ENCODE results near the gene PRAC1.

PRAC1 gene

DNA sequence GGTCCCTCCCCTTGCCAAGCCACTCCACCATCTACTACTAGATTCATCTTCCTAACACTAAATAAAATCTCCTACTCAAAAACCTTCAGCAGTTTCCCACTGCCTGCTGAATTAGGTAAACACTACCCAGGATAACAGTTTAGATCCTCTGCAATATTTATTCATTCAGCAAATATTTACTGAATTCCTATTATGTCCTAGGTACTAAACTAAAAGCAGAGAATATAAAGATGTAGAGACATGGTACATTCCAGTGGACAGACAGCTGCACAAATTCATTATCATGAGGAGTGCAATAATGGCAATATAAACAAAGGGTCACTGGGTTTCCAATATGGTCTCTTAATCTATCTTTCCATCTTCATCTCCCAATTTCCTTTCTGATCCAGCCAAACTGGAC is 37.0 kb upstream of the PRAC1 start:
- TF ChIP-seq OSR1 (CRISPR knock-in tag; IDR thresholded peaks at IDR 0.05) (no peak), ESRRG (CRISPR knock-in tag; IDR thresholded peaks at IDR 0.05) (no peak)
- ATAC-seq, result no peak

DNA sequence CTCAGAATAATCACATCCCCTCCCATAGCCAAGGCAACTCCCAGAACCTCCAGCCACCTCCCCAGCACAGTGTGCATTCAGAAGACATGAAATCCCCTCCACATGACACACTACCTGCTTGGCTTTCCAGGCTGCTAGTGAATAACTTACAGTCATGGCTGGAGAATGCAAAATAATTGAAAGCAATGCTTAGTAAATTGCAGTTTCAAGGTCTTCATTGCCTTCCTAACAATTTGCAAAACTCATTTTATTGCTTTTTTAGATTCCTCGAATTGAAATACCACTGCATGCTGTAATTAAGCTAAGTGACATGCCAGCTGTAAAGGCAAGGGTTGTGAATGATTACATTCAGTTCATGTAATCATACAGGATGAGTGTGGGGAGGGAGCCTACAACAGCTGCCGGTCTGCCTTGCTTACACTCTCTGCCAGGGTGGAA is 35.2 kb upstream of the PRAC1 start:
- ATAC-seq, result no peak
- TF ChIP-seq RARB (CRISPR knock-in tag; IDR thresholded peaks at IDR 0.05) (no peak), TOX (CRISPR knock-in tag; IDR thresholded peaks at IDR 0.05; ENCODE audit: borderline replicate concordance) (no peak), ESRRG (CRISPR knock-in tag; IDR thresholded peaks at IDR 0.05) (no peak), PPARA (CRISPR knock-in tag; IDR thresholded peaks at IDR 0.05; ENCODE audit: borderline replicate concordance) (no peak)
- TF ChIP-seq, protein P1, sequence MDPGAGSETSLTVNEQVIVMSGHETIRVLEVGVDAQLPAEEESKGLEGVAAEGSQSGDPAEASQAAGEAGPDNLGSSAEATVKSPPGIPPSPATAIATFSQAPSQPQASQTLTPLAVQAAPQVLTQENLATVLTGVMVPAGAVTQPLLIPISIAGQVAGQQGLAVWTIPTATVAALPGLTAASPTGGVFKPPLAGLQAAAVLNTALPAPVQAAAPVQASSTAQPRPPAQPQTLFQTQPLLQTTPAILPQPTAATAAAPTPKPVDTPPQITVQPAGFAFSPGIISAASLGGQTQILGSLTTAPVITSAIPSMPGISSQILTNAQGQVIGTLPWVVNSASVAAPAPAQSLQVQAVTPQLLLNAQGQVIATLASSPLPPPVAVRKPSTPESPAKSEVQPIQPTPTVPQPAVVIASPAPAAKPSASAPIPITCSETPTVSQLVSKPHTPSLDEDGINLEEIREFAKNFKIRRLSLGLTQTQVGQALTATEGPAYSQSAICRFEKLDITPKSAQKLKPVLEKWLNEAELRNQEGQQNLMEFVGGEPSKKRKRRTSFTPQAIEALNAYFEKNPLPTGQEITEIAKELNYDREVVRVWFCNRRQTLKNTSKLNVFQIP (CRISPR knock-in tag; IDR thresholded peaks at IDR 0.05; ENCODE audit: borderline replicate concordance, low read depth), result no peak
- TF ChIP-seq, protein P2, sequence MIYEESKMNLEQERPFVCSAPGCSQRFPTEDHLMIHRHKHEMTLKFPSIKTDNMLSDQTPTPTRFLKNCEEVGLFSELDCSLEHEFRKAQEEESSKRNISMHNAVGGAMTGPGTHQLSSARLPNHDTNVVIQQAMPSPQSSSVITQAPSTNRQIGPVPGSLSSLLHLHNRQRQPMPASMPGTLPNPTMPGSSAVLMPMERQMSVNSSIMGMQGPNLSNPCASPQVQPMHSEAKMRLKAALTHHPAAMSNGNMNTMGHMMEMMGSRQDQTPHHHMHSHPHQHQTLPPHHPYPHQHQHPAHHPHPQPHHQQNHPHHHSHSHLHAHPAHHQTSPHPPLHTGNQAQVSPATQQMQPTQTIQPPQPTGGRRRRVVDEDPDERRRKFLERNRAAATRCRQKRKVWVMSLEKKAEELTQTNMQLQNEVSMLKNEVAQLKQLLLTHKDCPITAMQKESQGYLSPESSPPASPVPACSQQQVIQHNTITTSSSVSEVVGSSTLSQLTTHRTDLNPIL (CRISPR knock-in tag; IDR thresholded peaks at IDR 0.05; ENCODE audit: low read depth), result no peak
- TF ChIP-seq, protein P3, sequence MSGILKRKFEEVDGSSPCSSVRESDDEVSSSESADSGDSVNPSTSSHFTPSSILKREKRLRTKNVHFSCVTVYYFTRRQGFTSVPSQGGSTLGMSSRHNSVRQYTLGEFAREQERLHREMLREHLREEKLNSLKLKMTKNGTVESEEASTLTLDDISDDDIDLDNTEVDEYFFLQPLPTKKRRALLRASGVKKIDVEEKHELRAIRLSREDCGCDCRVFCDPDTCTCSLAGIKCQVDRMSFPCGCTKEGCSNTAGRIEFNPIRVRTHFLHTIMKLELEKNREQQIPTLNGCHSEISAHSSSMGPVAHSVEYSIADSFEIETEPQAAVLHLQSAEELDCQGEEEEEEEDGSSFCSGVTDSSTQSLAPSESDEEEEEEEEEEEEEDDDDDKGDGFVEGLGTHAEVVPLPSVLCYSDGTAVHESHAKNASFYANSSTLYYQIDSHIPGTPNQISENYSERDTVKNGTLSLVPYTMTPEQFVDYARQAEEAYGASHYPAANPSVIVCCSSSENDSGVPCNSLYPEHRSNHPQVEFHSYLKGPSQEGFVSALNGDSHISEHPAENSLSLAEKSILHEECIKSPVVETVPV (CRISPR knock-in tag; IDR thresholded peaks at IDR 0.05), result no peak

DNA sequence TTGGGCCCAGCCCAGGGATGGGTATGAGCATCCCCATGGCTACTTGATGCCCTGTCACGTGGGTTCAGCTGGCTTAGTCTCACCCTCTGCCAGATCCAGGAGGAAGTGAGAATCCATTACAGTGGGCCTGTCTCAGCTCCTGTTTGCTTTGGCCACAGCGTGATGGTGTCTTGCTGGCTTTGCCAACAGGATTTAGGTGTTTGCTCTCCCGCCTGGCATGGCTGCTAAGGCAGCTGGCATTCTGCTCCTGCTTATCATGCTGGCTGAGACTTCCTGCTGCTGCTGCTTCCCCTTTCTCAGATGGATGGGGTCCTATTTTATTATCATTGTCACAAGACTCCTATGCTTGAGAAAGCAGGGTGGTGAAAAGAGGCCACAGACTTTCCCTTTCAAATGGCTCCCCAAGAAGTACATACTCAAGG is 34.5 kb upstream of the PRAC1 start:
- TF ChIP-seq GLIS3 (CRISPR knock-in tag; IDR thresholded peaks at IDR 0.05) (no peak), ZNF565 (CRISPR knock-in tag; conservative IDR thresholded peaks at IDR 0.05; ENCODE audit: low read depth) (no peak), PPARA (CRISPR knock-in tag; IDR thresholded peaks at IDR 0.05; ENCODE audit: borderline replicate concordance) (no peak), ZNF8 (CRISPR knock-in tag; IDR thresholded peaks at IDR 0.05) (no peak), ESRRG (CRISPR knock-in tag; IDR thresholded peaks at IDR 0.05) (no peak), CSDC2 (CRISPR knock-in tag; IDR thresholded peaks at IDR 0.05) (no peak), TOX (CRISPR knock-in tag; IDR thresholded peaks at IDR 0.05; ENCODE audit: borderline replicate concordance) (no peak), SNAI2 (CRISPR knock-in tag; IDR thresholded peaks at IDR 0.05) (no peak), ARNTL (CRISPR knock-in tag; IDR thresholded peaks at IDR 0.05; ENCODE audit: borderline replicate concordance, low read depth) (no peak), ZFP30 (CRISPR knock-in tag; IDR thresholded peaks at IDR 0.05) (no peak), ISL1 (CRISPR knock-in tag; IDR thresholded peaks at IDR 0.05) (no peak), BACH2 (CRISPR knock-in tag; IDR thresholded peaks at IDR 0.05; ENCODE audit: borderline replicate concordance) (no peak), OSR1 (CRISPR knock-in tag; IDR thresholded peaks at IDR 0.05) (no peak), ZNF70 (CRISPR knock-in tag; IDR thresholded peaks at IDR 0.05) (no peak), TCF4 (CRISPR knock-in tag; IDR thresholded peaks at IDR 0.05; ENCODE audit: borderline replicate concordance) (no peak)
- TF ChIP-seq, protein P3 (CRISPR knock-in tag; IDR thresholded peaks at IDR 0.05), result no peak
- TF ChIP-seq, protein P4, sequence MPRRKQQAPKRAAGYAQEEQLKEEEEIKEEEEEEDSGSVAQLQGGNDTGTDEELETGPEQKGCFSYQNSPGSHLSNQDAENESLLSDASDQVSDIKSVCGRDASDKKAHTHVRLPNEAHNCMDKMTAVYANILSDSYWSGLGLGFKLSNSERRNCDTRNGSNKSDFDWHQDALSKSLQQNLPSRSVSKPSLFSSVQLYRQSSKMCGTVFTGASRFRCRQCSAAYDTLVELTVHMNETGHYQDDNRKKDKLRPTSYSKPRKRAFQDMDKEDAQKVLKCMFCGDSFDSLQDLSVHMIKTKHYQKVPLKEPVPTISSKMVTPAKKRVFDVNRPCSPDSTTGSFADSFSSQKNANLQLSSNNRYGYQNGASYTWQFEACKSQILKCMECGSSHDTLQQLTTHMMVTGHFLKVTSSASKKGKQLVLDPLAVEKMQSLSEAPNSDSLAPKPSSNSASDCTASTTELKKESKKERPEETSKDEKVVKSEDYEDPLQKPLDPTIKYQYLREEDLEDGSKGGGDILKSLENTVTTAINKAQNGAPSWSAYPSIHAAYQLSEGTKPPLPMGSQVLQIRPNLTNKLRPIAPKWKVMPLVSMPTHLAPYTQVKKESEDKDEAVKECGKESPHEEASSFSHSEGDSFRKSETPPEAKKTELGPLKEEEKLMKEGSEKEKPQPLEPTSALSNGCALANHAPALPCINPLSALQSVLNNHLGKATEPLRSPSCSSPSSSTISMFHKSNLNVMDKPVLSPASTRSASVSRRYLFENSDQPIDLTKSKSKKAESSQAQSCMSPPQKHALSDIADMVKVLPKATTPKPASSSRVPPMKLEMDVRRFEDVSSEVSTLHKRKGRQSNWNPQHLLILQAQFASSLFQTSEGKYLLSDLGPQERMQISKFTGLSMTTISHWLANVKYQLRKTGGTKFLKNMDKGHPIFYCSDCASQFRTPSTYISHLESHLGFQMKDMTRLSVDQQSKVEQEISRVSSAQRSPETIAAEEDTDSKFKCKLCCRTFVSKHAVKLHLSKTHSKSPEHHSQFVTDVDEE (CRISPR knock-in tag; IDR thresholded peaks at IDR 0.05), result no peak
- TF ChIP-seq, protein P1 (CRISPR knock-in tag; IDR thresholded peaks at IDR 0.05; ENCODE audit: borderline replicate concordance, low read depth), result no peak
- TF ChIP-seq, protein P5, sequence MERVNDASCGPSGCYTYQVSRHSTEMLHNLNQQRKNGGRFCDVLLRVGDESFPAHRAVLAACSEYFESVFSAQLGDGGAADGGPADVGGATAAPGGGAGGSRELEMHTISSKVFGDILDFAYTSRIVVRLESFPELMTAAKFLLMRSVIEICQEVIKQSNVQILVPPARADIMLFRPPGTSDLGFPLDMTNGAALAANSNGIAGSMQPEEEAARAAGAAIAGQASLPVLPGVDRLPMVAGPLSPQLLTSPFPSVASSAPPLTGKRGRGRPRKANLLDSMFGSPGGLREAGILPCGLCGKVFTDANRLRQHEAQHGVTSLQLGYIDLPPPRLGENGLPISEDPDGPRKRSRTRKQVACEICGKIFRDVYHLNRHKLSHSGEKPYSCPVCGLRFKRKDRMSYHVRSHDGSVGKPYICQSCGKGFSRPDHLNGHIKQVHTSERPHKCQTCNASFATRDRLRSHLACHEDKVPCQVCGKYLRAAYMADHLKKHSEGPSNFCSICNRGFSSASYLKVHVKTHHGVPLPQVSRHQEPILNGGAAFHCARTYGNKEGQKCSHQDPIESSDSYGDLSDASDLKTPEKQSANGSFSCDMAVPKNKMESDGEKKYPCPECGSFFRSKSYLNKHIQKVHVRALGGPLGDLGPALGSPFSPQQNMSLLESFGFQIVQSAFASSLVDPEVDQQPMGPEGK (CRISPR knock-in tag; IDR thresholded peaks at IDR 0.05; ENCODE audit: borderline replicate concordance), result no peak
- no peak for ATAC-seq

Data from SK-N-SH treated with all-trans-retinoic acid at 6 μM for 48 hours (cell line).